Adrenal gland (tissue), 12 donors: Measurements from ENCODE around the gene PTGES. TPM values are rescaled to one million over a fixed set of nuclear protein-coding genes. Genes with fewer than 3 reads are reported as not detected.

Experiments used
- DNase-seq, 7 donors: peaks; one replicate each; pipeline ENCODE4 v3.0.0-alpha.2; 2019 to 2020
- H3K27ac ChIP-seq, 5 donors: fragments of 200-600 bp; sonication (generic) in 4 of 5; 1 replicate in 3 of 5; 2 replicates in 2 of 5; pipeline versions ENCODE4 v1.5.1 to v1.8.0; 2016 to 2020; ENCODE audit warnings: mild to moderate bottlenecking in 1 of 5
- H3K27me3 ChIP-seq: fragments of 200-600 bp; 2 replicates; pipeline ENCODE4 v1.8.0; 2021
- H3K36me3 ChIP-seq, 2 donors: fragments of 200-600 bp; replicated peaks in 1 of 2; 1 replicate in 1 of 2; 2 replicates in 1 of 2; pipeline versions ENCODE4 v1.5.1 to v1.8.0; 2018 to 2022
- H3K4me1 ChIP-seq, 2 donors: fragments of 200-600 bp; replicated peaks in 1 of 2; 1 replicate in 1 of 2; 2 replicates in 1 of 2; pipeline versions ENCODE4 v1.5.1 to v1.8.0; 2018 to 2021
- H3K4me3 ChIP-seq, 4 donors: fragments of 200-600 bp; sonication (generic) in 3 of 4; one replicate each; pipeline ENCODE4 v1.5.1; 2016 to 2018
- H3K9me3 ChIP-seq, 3 donors: fragments of 200-600 bp; sonication (generic) in 1 of 3; replicated peaks in 1 of 3; 1 replicate in 2 of 3; 2 replicates in 1 of 3; pipeline versions ENCODE4 v1.5.1 to v1.8.0; 2016 to 2021
- CTCF ChIP-seq, 6 experiments: fragments of 450-650 bp in 4 of 6; fragments of 200-600 bp in 2 of 6; sonication (generic) in 1 of 6; IDR thresholded peaks; 1 replicate in 5 of 6; 2 replicates in 1 of 6; pipeline versions ENCODE4 v1.5.1 to v1.8.0; 2016 to 2021; ENCODE audit warnings: antibody characterized with exemption in 6 of 6, mild to moderate bottlenecking in 2 of 6, moderate library complexity in 1 of 6
- POLR2A ChIP-seq, 2 donors: fragments of 450-650 bp; IDR thresholded peaks; one replicate each; pipeline ENCODE4 v1.6.1; 2017; ENCODE audit warnings: antibody characterized with exemption in 2 of 2, mild to moderate bottlenecking in 2 of 2, moderate library complexity in 1 of 2
- WGBS, 4 donors: extraction: QIAGEN DNeasy Blood & Tissue Kit in 2 of 4; methylation state at CpG; one replicate each; pipeline versions ENCODE4 v1.1.5 to v1.1.7; 2013 to 2017; 5-methylcytosine and 5-hydroxymethylcytosine counted together
- intact Hi-C, 2 donors: fragments of 100-400 bp; cut with DNase I; formaldehyde crosslinking; loops; one replicate each; pipeline versions ENCODE4 v1.14.1 to v1.15.0; 2022 to 2023
- polyA plus RNA-seq, 3 donors: library from polyadenylated mRNA; stranded (reverse); fragments of 200-250 nt in 2 of 3; fragments of 350-450 nt in 1 of 3; fragmentation: Illumina TruSeq in 1 of 3; extraction: RNeasy Lipid Tissue Mini Kit (QIAGEN cat#74804) in 1 of 3; gene quantifications; one replicate each; pipeline ENCODE4 v1.2.3, GENCODE V29; 2013 to 2014
- total RNA-seq, 9 donors: library from RNA; depleted of rRNA in 4 of 9; stranded (reverse); fragments of >200 nt in 4 of 9; fragments of 120-200 nt in 1 of 9; fragmentation: NEBNext Ultra II Directional in 1 of 9; extraction: Animal tissue kit (Norgen Biotek cat#: 25700) in 1 of 9; gene quantifications; one replicate each; pipeline versions ENCODE4 v1.1.0 to v1.2.4, GENCODE V29; 2013 to 2023
- donor health status: healthy with polysubstance abuse.
- donor health status: Bipolar disorder and iron deficiency.
- donor health status: DM: yes; HTN: yes; CAD: no.
- donor health status: DM: no; HTN: no; CAD: no.
- donor health status: DM: no; HTN: no; CAD: no.
- donor health status: DM: yes; HTN: yes; CAD: no.

The PTGES gene
- total and polyA plus RNA-seq, 12 donors: 0.12 to 4.4 (median 1.3) TPM; not detected in 1

- TF ChIP-seq POLR2A (IDR thresholded peaks at IDR 0.05): no peak
- no peak for TF ChIP-seq CTCF (IDR thresholded peaks at IDR 0.05)
- H3K4me1 ChIP-seq: peaks cover 8 to 9% of the 10 kb centered on the region in 2 donors
- no peak overlapping the region for H3K4me3 ChIP-seq
- 57 to 75% (median 64%) methylated on average over 5 of the region's 5 CpGs for WGBS, 4 donors
- no peaks in the 10 kb centered on the region for H3K36me3 ChIP-seq
- no peaks in the 10 kb centered on the region for H3K9me3 ChIP-seq
- intact Hi-C loops: no loop called here
- H3K27me3 ChIP-seq: no peaks in the 10 kb centered on the region
- H3K27ac ChIP-seq: no peak overlapping the region
- no peak for DNase-seq
These were observed 16.8 kb upstream of the PTGES start for GRCh38 chr9:129769669-129770068.

- no peaks in the 10 kb centered on the region for H3K27me3 ChIP-seq
- no peak for DNase-seq
- intact Hi-C loops: no loop called here
- no peak for TF ChIP-seq CTCF (IDR thresholded peaks at IDR 0.05)
- no peak for TF ChIP-seq POLR2A (IDR thresholded peaks at IDR 0.05)
- H3K4me1 ChIP-seq: peaks cover 4 to 5% of the 10 kb centered on the region in 2 donors
- no peak overlapping the region for H3K27ac ChIP-seq
- H3K4me3 ChIP-seq: no peak overlapping the region
- WGBS, 4 donors: 94 to 98% (median 96%) methylated on average over 6 of the region's 6 CpGs
- no peaks in the 10 kb centered on the region for H3K9me3 ChIP-seq
- H3K36me3 ChIP-seq: no peaks in the 10 kb centered on the region
These were observed 15.6 kb upstream of the PTGES start for GRCh38 chr9:129768486-129768885.

- no peaks in the 10 kb centered on the region for H3K9me3 ChIP-seq
These were observed 13.0 kb upstream of the PTGES start for GRCh38 chr9:129765764-129766317.

More at GRCh38 chr9:129765764-129766317, 13.0 kb upstream of the PTGES start:
- Histone ChIP-seq H3K27me3 (no peaks in the 10 kb centered on the region), H3K27ac (no peak overlapping the region), H3K4me3 (no peak overlapping the region), H3K4me1 (peaks cover 0 to 5% of the 10 kb centered on the region in 2 donors), H3K36me3 (no peaks in the 10 kb centered on the region)
- 85 to 97% (median 93%) methylated on average over 4 of the region's 4 CpGs for WGBS, 4 donors
- DNase-seq: no peak
- intact Hi-C loops: no loop called here
- TF ChIP-seq CTCF (IDR thresholded peaks at IDR 0.05) (no peak), POLR2A (IDR thresholded peaks at IDR 0.05) (no peak)
